Hepatocyte (in vitro differentiated cells): ENCODE results near the gene UGP2.

Experiments used
- EZH2 ChIP-seq: fragments of 200-600 bp; sonication (generic); IDR thresholded peaks from 2 replicates; pipeline ENCODE4 v1.6.1; 2016; ENCODE audit warnings: antibody characterized with exemption, mild to moderate bottlenecking, borderline replicate concordance
- EZH2phosphoT487 ChIP-seq: fragments of 200-600 bp; sonication (generic); IDR thresholded peaks from one replicate; pipeline ENCODE4 v1.6.1; 2018; ENCODE audit warnings: antibody characterized with exemption, mild to moderate bottlenecking, low read depth, moderate library complexity; ENCODE audit not compliant: unreplicated experiment, severe bottlenecking
- TF ChIP-seq, protein P1 (sequence below): fragments of 200-600 bp; sonication (generic); IDR thresholded peaks from 2 replicates; pipeline ENCODE4 v1.5.1; 2016; ENCODE audit warnings: antibody characterized with exemption, mild to moderate bottlenecking; ENCODE audit not compliant: poor library complexity

DNA sequence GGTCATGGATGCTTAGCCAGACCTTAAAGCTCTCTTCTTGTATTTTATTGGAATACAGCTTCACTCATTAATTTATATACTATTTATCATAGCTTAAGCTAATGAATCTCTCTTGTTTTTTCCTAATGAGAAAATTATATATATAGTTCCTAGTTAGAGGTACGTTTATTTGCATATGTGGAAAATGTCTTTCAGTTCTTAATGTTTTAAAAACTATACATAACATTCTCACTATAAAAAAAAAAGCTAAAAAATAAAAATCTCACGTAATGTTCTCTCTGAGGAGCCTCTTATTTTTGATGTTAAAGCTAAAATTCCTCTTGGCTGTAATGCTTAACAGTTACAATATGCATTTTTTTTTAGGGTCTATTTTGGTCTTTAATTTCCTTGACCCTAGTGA is 16.6 kb downstream of the UGP2 start:
- TF ChIP-seq, protein P1, sequence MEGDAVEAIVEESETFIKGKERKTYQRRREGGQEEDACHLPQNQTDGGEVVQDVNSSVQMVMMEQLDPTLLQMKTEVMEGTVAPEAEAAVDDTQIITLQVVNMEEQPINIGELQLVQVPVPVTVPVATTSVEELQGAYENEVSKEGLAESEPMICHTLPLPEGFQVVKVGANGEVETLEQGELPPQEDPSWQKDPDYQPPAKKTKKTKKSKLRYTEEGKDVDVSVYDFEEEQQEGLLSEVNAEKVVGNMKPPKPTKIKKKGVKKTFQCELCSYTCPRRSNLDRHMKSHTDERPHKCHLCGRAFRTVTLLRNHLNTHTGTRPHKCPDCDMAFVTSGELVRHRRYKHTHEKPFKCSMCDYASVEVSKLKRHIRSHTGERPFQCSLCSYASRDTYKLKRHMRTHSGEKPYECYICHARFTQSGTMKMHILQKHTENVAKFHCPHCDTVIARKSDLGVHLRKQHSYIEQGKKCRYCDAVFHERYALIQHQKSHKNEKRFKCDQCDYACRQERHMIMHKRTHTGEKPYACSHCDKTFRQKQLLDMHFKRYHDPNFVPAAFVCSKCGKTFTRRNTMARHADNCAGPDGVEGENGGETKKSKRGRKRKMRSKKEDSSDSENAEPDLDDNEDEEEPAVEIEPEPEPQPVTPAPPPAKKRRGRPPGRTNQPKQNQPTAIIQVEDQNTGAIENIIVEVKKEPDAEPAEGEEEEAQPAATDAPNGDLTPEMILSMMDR = no peak
- TF ChIP-seq EZH2 (no peak), EZH2phosphoT487 (no peak)
